ENCODE data around the gene THAP10.

THAP10 gene

GRCh38 chr15:70853973-70854665 is 38.1 kb downstream of the THAP10 start, which contains the start of gene LARP6:
LARP6 (minus strand) TSS chr15:70854157; CDS start chr15:70854088, 69 bp downstream.
- no peak for DNase-seq (ENCODE audit: low spot score)

GRCh38 chr15:70853318-70853972 is 38.8 kb downstream of the THAP10 start:
- DNase-seq (ENCODE audit: low spot score) = no peak

- no peak for DNase-seq (ENCODE audit: low spot score)
Measured at GRCh38 chr15:70852501-70853317, 39.5 kb downstream of the THAP10 start.

GRCh38 chr15:70851889-70852288 is 40.3 kb downstream of the THAP10 start:
- no peak for DNase-seq (ENCODE audit: low spot score)

- no peak for DNase-seq (ENCODE audit: low spot score)
Measured at GRCh38 chr15:70845602-70846360, 46.5 kb downstream of the THAP10 start.

GRCh38 chr15:70837476-70837875 is 54.8 kb downstream of the THAP10 start:
- no peak for DNase-seq (ENCODE audit: low spot score)

GRCh38 chr15:70835841-70836240 is 56.4 kb downstream of the THAP10 start:
- DNase-seq (ENCODE audit: low spot score) = no peak

GRCh38 chr15:70835415-70835814 is 56.8 kb downstream of the THAP10 start:
- DNase-seq (ENCODE audit: low spot score) = no peak

- no peak for DNase-seq (ENCODE audit: low spot score)
Measured at GRCh38 chr15:70834999-70835398, 57.2 kb downstream of the THAP10 start.

- DNase-seq (ENCODE audit: low spot score) = no peak
Measured at GRCh38 chr15:70833861-70834765, 58.1 kb downstream of the THAP10 start.

GRCh38 chr15:70833422-70833821 is 58.8 kb downstream of the THAP10 start:
- no peak for DNase-seq (ENCODE audit: low spot score)

GRCh38 chr15:70832176-70832575 is 60.1 kb downstream of the THAP10 start:
- DNase-seq (ENCODE audit: low spot score) = no peak

Measured in CD4-positive, alpha-beta T cell treated with Interleukin-2 at 100 ng/mL for 4 hours (primary cell).